ENCODE results near the gene RGSL1.
A peak's percentile ranks its signal among the peaks of the same experiment; 100 is the strongest.

The RGSL1 gene

GRCh38 chr1:182484531-182485257, 34.7 kb downstream of the RGSL1 start:
- CTCF ChIA-PET: interaction anchor here (0.7 to 1.3 kb wide), 3 partner anchors 18 to 1146 kb away, joined by 3 to 11 read pairs (median 4); no protein-coding TSS in a partner anchor
- POLR2A ChIA-PET (ENCODE audit: low non-redundant PET): no interaction called here
- DNase-seq (ENCODE audit: low spot score): peak; percentile 6
- TF ChIP-seq, protein P1, sequence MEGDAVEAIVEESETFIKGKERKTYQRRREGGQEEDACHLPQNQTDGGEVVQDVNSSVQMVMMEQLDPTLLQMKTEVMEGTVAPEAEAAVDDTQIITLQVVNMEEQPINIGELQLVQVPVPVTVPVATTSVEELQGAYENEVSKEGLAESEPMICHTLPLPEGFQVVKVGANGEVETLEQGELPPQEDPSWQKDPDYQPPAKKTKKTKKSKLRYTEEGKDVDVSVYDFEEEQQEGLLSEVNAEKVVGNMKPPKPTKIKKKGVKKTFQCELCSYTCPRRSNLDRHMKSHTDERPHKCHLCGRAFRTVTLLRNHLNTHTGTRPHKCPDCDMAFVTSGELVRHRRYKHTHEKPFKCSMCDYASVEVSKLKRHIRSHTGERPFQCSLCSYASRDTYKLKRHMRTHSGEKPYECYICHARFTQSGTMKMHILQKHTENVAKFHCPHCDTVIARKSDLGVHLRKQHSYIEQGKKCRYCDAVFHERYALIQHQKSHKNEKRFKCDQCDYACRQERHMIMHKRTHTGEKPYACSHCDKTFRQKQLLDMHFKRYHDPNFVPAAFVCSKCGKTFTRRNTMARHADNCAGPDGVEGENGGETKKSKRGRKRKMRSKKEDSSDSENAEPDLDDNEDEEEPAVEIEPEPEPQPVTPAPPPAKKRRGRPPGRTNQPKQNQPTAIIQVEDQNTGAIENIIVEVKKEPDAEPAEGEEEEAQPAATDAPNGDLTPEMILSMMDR (conservative IDR thresholded peaks at IDR 0.05; ENCODE audit: low read depth): no peak
- no peak overlapping the region for H3K27ac ChIP-seq

DNA sequence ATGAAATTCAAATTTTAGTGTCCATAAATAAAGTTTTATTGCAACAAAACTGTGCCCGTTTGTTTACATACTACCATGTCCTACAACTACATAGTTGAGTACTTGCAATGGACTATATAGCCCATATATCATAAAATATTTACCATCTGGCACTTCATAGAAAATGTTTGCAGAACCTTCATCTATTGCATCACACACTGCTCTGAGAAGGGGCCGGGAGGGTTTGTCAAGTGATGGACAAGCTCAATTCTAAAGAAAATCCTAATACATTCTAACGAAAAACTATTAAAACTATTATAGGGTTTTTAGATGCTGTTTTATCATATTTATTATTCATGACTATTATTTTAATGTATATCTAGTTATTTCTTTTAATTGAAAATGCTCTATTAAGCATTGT, 35.9 kb downstream of the RGSL1 start:
- TF ChIP-seq, protein P1 (conservative IDR thresholded peaks at IDR 0.05; ENCODE audit: low read depth): no peak
- no peak for DNase-seq (ENCODE audit: low spot score)
- H3K27ac ChIP-seq: no peak overlapping the region
- ChIA-PET POLR2A (ENCODE audit: low non-redundant PET) (no interaction called here), CTCF (no interaction called here)

DNA sequence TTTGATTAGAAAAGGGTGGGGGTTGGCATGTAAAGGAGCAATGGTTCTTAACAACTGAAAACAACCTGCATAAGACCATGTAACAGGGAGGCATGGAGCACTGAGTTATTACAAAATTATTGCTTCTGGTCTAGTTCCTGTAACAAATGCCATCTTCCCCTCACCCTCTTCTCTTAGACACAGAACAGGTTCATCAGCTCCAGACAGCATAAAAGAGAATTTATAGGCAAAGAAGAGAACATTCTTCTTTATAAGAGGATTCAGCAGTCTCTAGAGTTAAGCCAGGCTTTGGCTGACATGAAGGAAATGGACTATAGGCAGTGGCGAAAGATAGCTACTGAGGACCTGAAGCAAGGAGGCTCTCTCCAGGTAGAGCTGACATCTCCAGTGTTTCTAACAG, 38.9 kb downstream of the RGSL1 start:
- ChIA-PET POLR2A (ENCODE audit: low non-redundant PET) (no interaction called here), CTCF (no interaction called here)
- DNase-seq (ENCODE audit: low spot score): no peak
- no peak overlapping the region for H3K27ac ChIP-seq
- TF ChIP-seq, protein P1 (conservative IDR thresholded peaks at IDR 0.05; ENCODE audit: low read depth): no peak

GRCh38 chr1:182493063-182493462, 43.1 kb downstream of the RGSL1 start:
- CTCF ChIA-PET: no interaction called here
- TF ChIP-seq, protein P1 (conservative IDR thresholded peaks at IDR 0.05; ENCODE audit: low read depth): no peak
- POLR2A ChIA-PET (ENCODE audit: low non-redundant PET): no interaction called here
- DNase-seq (ENCODE audit: low spot score): no peak
- no peak overlapping the region for H3K27ac ChIP-seq

DNA sequence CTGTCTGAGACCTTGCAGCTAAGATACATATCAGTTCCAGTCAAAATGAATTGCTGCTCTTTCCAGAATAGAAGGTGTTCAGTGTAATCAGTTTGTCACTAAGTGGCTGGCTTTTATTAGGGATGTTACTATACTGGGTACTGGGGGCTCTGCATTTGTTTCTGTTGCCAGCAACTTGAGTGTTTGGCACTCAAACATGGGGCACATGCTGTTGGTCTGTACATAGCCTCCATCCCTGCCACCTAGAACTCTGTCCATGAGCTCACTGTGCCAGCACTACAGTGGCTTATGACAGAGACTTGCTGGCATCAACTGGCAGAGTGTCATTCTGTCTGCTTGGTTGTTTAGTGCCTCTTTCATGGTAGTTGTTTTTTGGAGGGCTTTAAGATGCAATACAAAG, 45.1 kb downstream of the RGSL1 start:
- no peak for DNase-seq (ENCODE audit: low spot score)
- ChIA-PET POLR2A (ENCODE audit: low non-redundant PET) (no interaction called here), CTCF (no interaction called here)
- H3K27ac ChIP-seq: no peak overlapping the region
- TF ChIP-seq, protein P1 (conservative IDR thresholded peaks at IDR 0.05; ENCODE audit: low read depth): no peak

- no peak for DNase-seq (ENCODE audit: low spot score)
- ChIA-PET CTCF (no interaction called here), POLR2A (ENCODE audit: low non-redundant PET) (no interaction called here)
- H3K27ac ChIP-seq: no peak overlapping the region
- TF ChIP-seq, protein P1 (conservative IDR thresholded peaks at IDR 0.05; ENCODE audit: low read depth): no peak
Measured at GRCh38 chr1:182495693-182496092, 45.7 kb downstream of the RGSL1 start.

Measured in RWPE1 (cell line).